GM12872 (cell line): ENCODE measurements around the gene RUFY4.

ENCODE experiments used
- TF ChIP-seq, protein P1 (sequence below): IDR thresholded peaks from 3 replicates; pipeline ENCODE4 v1.5.1; 2011; ENCODE audit warnings: low read depth, mild to moderate bottlenecking, low read length, moderate library complexity; ENCODE audit not compliant: insufficient read depth

Gene RUFY4

DNA sequence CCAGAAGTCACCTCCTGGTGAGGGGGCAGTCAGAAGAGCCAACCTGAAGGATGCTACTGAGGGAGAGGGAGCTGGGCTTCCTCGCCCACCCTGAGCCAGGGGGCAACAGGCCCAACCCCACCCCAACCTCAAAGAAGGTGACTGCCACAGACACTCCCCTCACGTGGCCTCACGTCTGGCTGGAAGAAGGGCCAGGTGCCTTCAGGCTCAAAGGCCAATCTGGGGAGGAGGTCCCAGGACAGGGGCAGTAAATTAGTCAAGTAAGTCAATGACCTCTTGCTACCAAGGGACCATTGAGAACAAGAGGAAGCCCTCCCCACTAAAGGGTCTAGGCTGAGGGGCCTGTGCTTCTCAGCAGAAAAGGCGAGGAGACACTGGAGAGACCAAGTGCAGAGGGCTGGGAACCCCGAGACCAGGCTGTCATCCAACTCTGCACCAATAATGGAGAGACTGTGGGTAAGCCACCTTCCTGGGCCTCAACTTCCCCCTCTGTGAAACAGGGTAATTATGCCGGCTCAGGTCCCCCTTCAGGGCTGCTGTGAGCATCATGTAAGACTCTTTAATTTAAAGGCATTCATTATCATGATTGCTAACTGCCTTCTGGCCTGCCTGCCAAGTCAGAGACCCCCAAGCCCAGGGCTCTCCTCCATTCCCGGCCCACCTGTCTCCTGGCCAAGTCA is 46.1 kb upstream of the RUFY4 start:
- TF ChIP-seq, protein P1, sequence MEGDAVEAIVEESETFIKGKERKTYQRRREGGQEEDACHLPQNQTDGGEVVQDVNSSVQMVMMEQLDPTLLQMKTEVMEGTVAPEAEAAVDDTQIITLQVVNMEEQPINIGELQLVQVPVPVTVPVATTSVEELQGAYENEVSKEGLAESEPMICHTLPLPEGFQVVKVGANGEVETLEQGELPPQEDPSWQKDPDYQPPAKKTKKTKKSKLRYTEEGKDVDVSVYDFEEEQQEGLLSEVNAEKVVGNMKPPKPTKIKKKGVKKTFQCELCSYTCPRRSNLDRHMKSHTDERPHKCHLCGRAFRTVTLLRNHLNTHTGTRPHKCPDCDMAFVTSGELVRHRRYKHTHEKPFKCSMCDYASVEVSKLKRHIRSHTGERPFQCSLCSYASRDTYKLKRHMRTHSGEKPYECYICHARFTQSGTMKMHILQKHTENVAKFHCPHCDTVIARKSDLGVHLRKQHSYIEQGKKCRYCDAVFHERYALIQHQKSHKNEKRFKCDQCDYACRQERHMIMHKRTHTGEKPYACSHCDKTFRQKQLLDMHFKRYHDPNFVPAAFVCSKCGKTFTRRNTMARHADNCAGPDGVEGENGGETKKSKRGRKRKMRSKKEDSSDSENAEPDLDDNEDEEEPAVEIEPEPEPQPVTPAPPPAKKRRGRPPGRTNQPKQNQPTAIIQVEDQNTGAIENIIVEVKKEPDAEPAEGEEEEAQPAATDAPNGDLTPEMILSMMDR, result no peak

DNA sequence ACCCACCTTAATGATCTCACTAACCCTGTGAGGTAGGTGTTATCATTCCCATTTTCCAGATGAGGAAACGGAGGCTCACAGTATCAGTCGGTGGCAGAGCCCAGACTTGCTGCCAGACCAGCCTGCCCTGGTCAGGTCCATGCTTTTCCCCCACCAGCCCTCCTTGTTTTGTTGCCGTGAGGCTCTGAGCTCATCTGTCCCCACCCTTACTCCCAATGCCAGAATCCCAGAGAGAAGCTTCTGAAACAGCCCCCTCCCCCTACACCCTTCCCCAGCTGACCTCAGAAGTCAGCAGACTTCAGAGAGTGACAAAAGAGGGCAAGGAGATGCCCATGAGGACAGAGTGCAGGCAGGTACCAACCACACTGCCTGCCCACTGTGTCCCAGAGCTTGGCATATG is 45.4 kb upstream of the RUFY4 start:
- TF ChIP-seq, protein P1, result no peak

DNA sequence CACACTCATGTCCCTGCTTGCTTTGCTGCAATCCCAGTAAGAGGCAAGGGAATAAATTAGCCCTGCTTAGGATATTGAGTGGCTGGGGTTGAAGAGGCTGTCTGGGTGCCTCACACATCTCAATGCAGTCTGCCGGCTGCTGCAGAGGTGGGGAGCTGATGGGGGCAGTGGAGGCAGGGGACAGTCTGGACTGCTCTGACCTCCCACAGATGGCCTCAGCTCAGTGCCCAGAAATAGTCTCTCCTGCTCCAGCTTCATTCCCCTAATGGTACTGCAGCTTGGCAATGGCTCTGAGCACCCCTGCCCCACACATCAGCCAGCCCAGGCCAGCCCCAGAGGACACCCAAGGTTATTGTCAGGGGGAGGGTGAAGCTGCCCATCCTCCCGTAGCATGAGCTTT is 44.7 kb upstream of the RUFY4 start:
- TF ChIP-seq, protein P1, result no peak

DNA sequence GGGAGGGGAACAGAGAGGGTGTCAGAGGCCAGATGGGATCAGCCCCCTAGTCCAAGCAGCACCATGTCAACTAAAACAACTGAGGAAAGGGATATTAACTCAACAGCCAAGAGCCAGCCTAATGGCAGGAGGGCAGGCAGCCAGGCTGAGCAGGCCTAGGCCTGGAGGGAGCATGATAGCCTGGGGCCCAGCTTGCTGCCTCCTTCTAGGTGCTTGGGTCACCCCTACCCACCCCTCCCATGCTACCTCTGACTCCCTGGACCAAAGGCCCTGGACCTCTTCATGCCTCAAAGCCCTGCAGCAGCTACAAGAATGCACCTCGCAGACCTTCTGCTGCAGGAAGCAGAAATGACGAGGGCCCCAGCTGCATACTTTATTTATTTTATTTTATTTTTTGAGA is 44.2 kb upstream of the RUFY4 start:
- TF ChIP-seq, protein P1, result no peak

DNA sequence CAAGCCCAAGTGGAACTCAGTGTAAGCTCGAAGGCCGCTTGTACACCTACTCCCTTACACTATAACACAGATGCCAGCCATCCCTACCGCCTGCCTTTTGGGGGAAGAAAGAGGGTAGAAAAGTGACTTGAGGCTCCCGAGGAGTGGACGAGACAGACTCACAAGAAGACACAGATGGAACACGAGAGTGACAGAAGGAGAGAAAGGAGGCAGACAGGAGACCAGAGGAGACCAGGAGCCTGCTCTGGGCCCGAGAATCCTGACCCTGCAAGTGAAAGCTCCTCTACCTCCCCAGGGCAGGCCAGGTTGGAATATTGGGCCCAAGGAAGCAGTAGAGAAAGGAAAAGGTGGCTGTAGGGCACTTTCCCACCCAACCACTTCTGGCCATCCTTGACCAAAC is 42.8 kb upstream of the RUFY4 start:
- TF ChIP-seq, protein P1, result no peak

DNA sequence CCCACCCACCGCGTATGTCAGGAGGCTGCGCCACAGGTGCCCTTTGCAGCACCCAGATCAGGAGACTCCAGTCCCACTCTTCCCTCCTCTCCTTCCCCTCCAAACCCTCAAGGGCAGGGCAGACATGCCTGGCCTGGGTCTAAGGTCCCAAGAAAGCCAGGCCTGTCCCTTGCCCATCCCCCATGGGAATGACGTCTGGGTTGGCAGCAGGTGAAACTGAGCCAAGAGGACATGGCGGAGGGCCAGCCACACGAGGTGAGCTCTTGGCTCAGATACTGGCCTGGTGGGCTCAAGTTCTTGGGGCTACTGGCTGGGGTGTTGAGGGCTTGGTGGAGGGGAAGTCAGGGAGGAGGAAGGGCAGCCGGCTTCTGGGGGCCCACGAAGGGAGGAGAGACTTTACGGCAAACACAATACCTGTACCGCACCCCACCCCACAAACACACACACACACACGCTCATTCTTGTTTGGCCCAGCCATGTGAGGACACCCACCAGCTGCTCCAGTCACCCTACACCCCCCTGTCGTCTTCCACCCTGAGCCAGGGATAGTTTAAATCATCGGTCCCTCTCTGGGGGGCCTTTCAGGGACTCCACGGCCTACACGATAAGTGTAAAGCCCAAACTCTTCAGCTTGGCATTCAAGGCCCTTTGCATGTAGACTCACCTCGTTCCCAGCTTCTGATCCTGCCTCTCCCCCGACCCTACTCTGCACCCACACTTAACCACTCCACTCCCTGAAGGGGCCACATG is 42.2 kb upstream of the RUFY4 start:
- TF ChIP-seq, protein P1, result no peak

DNA sequence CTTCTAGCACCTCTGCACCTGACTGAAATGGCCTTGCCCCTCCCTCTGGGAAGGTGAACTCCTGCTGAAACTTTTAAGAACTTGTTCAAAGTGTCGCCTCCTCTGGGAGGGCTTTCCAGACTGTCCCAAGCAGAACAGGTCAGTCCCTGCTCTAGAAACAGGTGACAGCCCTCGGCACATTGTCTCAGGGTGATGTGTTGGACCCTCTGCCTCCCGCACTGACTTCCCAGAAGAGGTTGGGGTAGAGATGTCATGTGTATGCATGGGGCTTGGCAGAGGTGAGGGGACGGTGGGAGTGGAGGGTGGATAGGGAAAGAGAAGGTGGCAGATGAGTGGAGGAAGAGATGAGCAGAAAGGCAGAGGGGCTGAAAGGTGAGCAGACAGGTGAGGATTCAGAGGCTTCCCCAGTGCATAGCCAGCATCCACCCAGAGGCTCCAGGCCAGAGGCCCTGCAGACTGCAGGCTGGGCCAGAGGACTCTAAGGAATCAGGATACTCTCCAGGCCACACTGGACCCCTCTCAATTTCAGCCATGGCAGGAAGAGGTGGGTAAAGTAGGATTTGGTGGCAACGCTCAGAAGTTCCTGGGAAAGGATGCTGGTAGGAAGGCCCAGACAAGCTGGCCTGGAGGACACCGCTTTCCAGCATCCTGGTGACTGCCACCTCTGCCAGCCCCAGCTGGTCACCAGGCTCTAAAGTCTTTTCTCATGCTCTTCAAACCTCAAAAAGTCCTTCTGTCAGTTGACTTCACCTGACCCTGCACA is 41.4 kb upstream of the RUFY4 start:
- TF ChIP-seq, protein P1, result no peak
